Measurements from ENCODE around the gene NCSTN.

Gene NCSTN

DNA sequence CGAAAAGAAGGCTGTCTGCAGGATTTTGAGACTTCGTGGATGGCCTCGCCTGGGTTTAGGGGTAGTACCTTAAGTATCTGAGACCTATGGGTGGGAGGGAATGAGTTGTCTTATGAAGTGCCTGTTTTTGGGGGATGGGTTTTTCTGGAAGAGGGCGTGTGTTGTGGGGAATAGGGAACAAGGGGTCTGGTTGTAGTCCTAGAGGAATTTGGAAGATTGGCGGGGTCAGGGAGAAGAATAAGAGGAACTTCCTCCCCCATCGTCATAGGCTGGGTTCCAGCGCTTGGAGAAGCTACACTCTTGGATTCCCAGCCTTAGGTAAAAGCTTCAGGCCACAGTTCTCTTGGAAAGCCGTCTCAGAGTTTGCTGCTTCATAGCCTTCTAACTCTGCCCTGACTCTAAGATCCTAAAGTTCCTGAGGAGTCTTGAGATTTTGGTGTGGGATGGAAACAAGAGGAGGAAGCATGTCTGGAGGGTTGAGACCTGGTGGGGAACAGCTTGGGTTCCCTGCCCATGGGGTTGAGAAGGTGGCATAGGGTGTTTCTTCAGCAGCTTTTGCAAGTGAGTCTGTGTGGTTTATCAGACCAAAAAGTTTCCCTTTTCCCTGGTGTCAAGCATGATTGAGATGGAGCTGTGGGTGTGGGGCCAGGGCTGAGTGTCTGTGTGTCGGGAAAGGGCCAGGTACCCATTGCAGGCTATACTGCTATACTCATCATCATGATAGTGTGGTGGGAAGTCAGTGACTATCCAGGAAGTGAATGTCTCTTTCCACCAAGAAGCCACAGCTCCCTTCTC is 59.0 kb downstream of the NCSTN start:
- Histone ChIP-seq H3K4me1 (ENCODE audit: control insufficient read depth in 2 of 2, insufficient read depth in 2 of 2, low read length in 2 of 2) (peaks cover 8 to 9% of the 10 kb centered on the region in 2 donors), H3K4me3 (ENCODE audit: low read length in 2 of 2) (peak overlapping the region in 1 of 2 donors; percentile 74), H3K9ac (ENCODE audit: low read depth in 1 of 2, low read length in 2 of 2) (peak overlapping the region in 1 of 2 donors; percentile 64), H3K9me3 (ENCODE audit: control insufficient read depth in 2 of 2, low read length in 2 of 2) (no peaks in the 10 kb centered on the region), H3K36me3 (ENCODE audit: control insufficient read depth in 2 of 2, insufficient read depth in 2 of 2, low read length in 2 of 2) (no peaks in the 10 kb centered on the region), H3K27ac (ENCODE audit: low read depth in 2 of 2, low read length in 2 of 2) (no peak overlapping the region), H3K27me3 (ENCODE audit: control insufficient read depth in 2 of 2, insufficient read depth in 2 of 2, low read length in 2 of 2) (peaks cover 0 to 5% of the 10 kb centered on the region in 2 donors)

DNA sequence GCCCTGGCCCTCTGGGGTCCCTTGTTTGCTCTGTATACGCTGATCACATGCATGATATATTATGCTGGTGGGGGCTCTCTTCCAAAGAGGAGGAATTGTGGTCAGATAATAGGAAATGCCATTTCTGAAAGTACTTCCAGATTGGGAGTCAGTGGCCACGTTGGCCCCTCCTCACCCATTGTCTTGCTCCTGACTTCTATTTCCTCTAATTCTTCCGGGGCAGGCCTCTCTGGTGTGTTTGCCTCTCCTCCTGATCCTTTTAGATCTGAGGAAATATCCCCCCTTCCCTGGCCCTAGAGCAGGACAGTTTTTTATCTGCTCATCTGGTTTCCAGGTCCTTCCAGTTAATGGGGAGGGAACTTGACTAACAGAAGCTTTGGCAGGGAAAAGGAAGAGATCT is 60.1 kb downstream of the NCSTN start:
- Histone ChIP-seq H3K27ac (ENCODE audit: low read depth in 2 of 2, low read length in 2 of 2) (no peak overlapping the region), H3K36me3 (ENCODE audit: control insufficient read depth in 2 of 2, insufficient read depth in 2 of 2, low read length in 2 of 2) (no peaks in the 10 kb centered on the region), H3K9me3 (ENCODE audit: control insufficient read depth in 2 of 2, low read length in 2 of 2) (no peaks in the 10 kb centered on the region), H3K4me1 (ENCODE audit: control insufficient read depth in 2 of 2, insufficient read depth in 2 of 2, low read length in 2 of 2) (peaks cover 12% of the 10 kb centered on the region in 2 donors), H3K27me3 (ENCODE audit: control insufficient read depth in 2 of 2, insufficient read depth in 2 of 2, low read length in 2 of 2) (peaks cover 0 to 5% of the 10 kb centered on the region in 2 donors), H3K9ac (ENCODE audit: low read depth in 1 of 2, low read length in 2 of 2) (no peak overlapping the region), H3K4me3 (ENCODE audit: low read length in 2 of 2) (no peak overlapping the region)

DNA sequence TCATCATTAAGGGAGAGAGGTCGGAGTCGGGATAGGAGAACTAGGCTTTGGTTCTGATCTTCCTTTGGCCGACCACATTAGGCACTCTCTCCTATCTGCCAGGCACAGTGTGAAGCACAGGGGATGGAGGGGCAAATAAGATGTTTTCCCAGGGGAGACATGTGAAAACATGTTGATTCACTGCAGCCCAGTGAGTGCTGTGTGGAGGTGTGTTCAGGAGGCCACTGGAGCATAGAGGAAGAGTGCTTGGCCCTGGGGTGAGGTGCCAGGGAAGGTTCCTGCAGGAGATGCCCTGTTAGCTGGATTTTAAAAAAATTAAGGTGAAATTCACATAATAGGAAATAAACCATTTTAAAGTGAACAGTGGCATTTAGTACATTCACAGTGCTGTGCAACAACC is 60.9 kb downstream of the NCSTN start:
- no peak overlapping the region for H3K4me3 ChIP-seq (ENCODE audit: low read length in 2 of 2)
- no peak overlapping the region for H3K9ac ChIP-seq (ENCODE audit: low read depth in 1 of 2, low read length in 2 of 2)
- no peaks in the 10 kb centered on the region for H3K9me3 ChIP-seq (ENCODE audit: control insufficient read depth in 2 of 2, low read length in 2 of 2)
- H3K36me3 ChIP-seq (ENCODE audit: control insufficient read depth in 2 of 2, insufficient read depth in 2 of 2, low read length in 2 of 2) = no peaks in the 10 kb centered on the region
- peaks cover 0 to 5% of the 10 kb centered on the region in 2 donors for H3K27me3 ChIP-seq (ENCODE audit: control insufficient read depth in 2 of 2, insufficient read depth in 2 of 2, low read length in 2 of 2)
- peaks cover 12 to 14% of the 10 kb centered on the region in 2 donors for H3K4me1 ChIP-seq (ENCODE audit: control insufficient read depth in 2 of 2, insufficient read depth in 2 of 2, low read length in 2 of 2)
- H3K27ac ChIP-seq (ENCODE audit: low read depth in 2 of 2, low read length in 2 of 2) = no peak overlapping the region

DNA sequence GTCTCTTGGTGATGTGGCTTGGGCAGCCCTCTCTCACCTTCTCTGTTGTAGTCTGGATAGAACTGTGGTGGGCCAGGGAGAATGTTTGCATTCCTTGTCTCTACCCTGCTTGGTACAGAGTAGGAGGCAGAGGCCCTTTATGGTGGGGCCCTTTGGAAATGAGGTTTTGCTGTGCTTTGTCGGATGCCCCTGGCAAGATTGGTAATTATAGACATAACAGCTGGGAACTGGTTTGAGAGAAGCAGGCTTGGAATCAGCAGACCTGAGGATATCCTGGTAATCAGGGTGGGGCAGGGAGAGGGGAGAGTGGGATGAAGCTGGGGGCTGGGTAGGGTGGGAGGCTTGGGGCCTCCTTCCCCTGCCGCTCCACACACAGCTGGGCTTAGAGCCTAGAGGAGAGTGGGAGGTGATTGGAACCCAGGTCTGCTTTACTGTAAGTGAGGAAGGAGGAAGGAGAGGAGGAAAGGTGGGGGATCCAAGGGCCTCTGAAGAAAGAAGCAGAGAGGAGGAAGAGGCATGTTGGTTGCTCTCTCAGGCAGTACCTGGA is 62.2 kb downstream of the NCSTN start:
- Histone ChIP-seq H3K27me3 (ENCODE audit: control insufficient read depth in 2 of 2, insufficient read depth in 2 of 2, low read length in 2 of 2) (peaks cover 0 to 5% of the 10 kb centered on the region in 2 donors), H3K9me3 (ENCODE audit: control insufficient read depth in 2 of 2, low read length in 2 of 2) (no peaks in the 10 kb centered on the region), H3K9ac (ENCODE audit: low read depth in 1 of 2, low read length in 2 of 2) (no peak overlapping the region), H3K27ac (ENCODE audit: low read depth in 2 of 2, low read length in 2 of 2) (peak overlapping the region in 1 of 2 donors; percentile 43), H3K4me1 (ENCODE audit: control insufficient read depth in 2 of 2, insufficient read depth in 2 of 2, low read length in 2 of 2) (peaks cover 12 to 14% of the 10 kb centered on the region in 2 donors), H3K36me3 (ENCODE audit: control insufficient read depth in 2 of 2, insufficient read depth in 2 of 2, low read length in 2 of 2) (no peaks in the 10 kb centered on the region), H3K4me3 (ENCODE audit: low read length in 2 of 2) (no peak overlapping the region)

DNA sequence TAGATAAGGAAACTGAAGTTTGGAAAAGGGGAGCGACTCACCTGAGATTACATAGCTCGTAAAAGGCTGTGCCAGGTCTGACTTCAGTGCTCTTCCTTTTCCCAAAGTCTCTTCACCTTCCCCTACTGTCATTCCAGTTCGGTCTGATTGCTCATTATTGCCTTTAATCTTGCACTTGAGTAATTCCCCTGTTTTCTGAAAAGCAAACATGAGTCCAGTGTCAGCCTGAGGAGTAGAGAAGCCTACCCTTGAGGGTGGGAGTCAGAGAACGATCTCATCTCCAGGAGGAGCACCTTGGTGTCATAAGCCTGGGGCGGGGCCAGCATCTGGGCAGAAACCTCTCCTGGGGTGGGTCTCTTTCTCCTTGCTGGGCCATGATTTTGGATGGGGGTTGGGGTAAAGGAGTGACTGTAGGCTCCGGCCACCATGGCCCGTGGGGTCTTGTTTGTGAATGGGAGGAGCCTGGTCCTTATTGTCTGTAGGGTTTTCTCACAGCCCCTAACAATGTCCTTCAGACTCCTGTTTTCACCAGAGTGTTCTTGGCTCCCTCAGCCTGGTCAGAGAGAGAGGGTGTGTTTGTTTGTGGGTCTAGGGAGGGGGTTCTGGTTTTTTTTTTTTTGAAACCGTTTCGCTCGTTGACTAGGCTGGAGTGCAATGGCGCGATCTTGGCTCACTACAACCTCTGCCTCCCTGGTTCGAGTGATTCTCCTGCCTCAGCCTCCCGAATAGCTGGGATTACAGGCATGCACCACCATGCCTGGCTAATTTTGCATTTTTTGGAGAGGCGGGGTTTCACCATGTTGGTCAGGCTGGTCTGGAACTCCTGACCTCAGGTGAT is 63.2 kb downstream of the NCSTN start:
- H3K9ac ChIP-seq (ENCODE audit: low read depth in 1 of 2, low read length in 2 of 2) = no peak overlapping the region
- peak overlapping the region in 1 of 2 donors; percentile 38 for H3K27ac ChIP-seq (ENCODE audit: low read depth in 2 of 2, low read length in 2 of 2)
- peaks cover 9 to 11% of the 10 kb centered on the region in 2 donors for H3K4me1 ChIP-seq (ENCODE audit: control insufficient read depth in 2 of 2, insufficient read depth in 2 of 2, low read length in 2 of 2)
- no peaks in the 10 kb centered on the region for H3K9me3 ChIP-seq (ENCODE audit: control insufficient read depth in 2 of 2, low read length in 2 of 2)
- no peaks in the 10 kb centered on the region for H3K36me3 ChIP-seq (ENCODE audit: control insufficient read depth in 2 of 2, insufficient read depth in 2 of 2, low read length in 2 of 2)
- H3K27me3 ChIP-seq (ENCODE audit: control insufficient read depth in 2 of 2, insufficient read depth in 2 of 2, low read length in 2 of 2) = peaks cover 0 to 4% of the 10 kb centered on the region in 2 donors
- no peak overlapping the region for H3K4me3 ChIP-seq (ENCODE audit: low read length in 2 of 2)

DNA sequence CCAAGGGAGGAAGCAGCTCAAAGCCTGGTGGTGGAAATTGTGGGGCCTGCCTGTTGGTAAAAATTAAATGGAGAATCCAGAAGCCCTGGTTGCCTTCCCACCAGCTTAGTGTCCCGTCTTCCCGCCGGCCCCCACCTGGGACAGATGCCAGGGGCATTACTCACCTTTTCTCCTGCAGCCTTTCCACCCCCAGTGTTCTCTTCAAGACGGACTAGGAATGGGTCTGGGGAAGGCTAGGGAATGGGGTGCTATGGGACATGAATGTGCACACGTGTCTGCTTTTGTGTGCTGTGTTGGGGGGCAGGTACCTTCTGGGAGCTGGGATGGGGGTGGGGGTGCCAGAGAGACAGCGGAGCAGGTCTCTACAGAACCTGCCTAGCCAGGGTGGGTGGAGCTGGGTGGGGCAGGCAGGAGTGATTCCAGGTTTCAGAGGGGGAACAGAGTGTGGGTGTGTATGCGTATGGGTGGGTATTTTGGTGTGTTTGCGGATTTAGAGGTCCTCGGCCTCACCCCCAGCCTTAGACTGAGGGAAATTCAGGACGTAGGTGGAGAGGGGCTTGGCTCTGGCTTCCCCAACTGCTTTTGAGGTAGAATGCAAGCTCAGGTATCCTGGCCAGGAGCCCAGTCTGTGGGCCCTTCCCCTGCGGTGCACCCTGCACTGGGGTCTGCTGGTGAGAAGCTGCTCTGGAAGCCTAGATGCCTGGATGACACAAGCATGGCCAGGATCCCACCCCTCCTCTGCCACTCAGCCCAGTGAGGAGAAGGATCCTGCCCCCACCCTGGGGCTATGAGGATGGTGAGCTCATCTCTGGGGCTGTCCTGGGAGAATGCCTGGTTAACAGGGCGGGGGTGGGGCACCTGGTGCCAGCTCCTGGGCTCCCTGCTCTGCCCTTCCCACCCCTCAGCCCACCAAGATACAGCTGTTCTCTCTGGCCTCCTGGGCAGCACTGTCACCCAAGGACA is 64.9 kb downstream of the NCSTN start:
- H3K27ac ChIP-seq (ENCODE audit: low read depth in 2 of 2, low read length in 2 of 2) = no peak overlapping the region

More for the DNA sequence above, 64.9 kb downstream of the NCSTN start:
- no peaks in the 10 kb centered on the region for H3K9me3 ChIP-seq (ENCODE audit: control insufficient read depth in 2 of 2, low read length in 2 of 2)
- no peak overlapping the region for H3K4me3 ChIP-seq (ENCODE audit: low read length in 2 of 2)
- no peak overlapping the region for H3K9ac ChIP-seq (ENCODE audit: low read depth in 1 of 2, low read length in 2 of 2)
- peaks cover 5 to 9% of the 10 kb centered on the region in 2 donors for H3K4me1 ChIP-seq (ENCODE audit: control insufficient read depth in 2 of 2, insufficient read depth in 2 of 2, low read length in 2 of 2)
- no peaks in the 10 kb centered on the region for H3K36me3 ChIP-seq (ENCODE audit: control insufficient read depth in 2 of 2, insufficient read depth in 2 of 2, low read length in 2 of 2)
- no peaks in the 10 kb centered on the region for H3K27me3 ChIP-seq (ENCODE audit: control insufficient read depth in 2 of 2, insufficient read depth in 2 of 2, low read length in 2 of 2)
